HG03457 (cell line): ENCODE results near the gene ZFYVE9.
A peak's percentile ranks its signal among the peaks of the same experiment; 100 is the strongest.
"Not testable (repeated sequence)": the region's sequence is repeated elsewhere in the genome, so short reads cannot be mapped to it uniquely, and the experiment has no call there.

ENCODE experiments used
- ATAC-seq: cut with Tn5 transposase; IDR thresholded peaks from one replicate; pipeline ENCODE4 v1.9.1; 2021; ENCODE audit warnings: moderate number of reproducible peaks; ENCODE audit not compliant: unreplicated experiment

Gene ZFYVE9

GRCh38 chr1:52142220-52143183, 613 bp downstream of the ZFYVE9 start:
- peak; percentile 29 for ATAC-seq

GRCh38 chr1:52145137-52145536, 3.2 kb downstream of the ZFYVE9 start:
- ATAC-seq: no peak

- not testable (repeated sequence) for ATAC-seq
These were observed 8.6 kb downstream of the ZFYVE9 start for GRCh38 chr1:52150445-52150844.

- ATAC-seq: no peak
These were observed 9.1 kb downstream of the ZFYVE9 start for GRCh38 chr1:52150946-52151345.

GRCh38 chr1:52152572-52152971, 10.7 kb downstream of the ZFYVE9 start:
- no peak for ATAC-seq

- ATAC-seq: no peak
These were observed 11.1 kb downstream of the ZFYVE9 start for GRCh38 chr1:52153010-52153409.

GRCh38 chr1:52153898-52154297, 12.0 kb downstream of the ZFYVE9 start:
- no peak for ATAC-seq

GRCh38 chr1:52156460-52156859, 14.6 kb downstream of the ZFYVE9 start:
- ATAC-seq: no peak

GRCh38 chr1:52157582-52157981, 15.7 kb downstream of the ZFYVE9 start:
- no peak for ATAC-seq

- ATAC-seq: no peak
These were observed 16.3 kb downstream of the ZFYVE9 start for GRCh38 chr1:52158218-52158617.

- no peak for ATAC-seq
These were observed 17.3 kb downstream of the ZFYVE9 start for GRCh38 chr1:52159033-52159789.

- no peak for ATAC-seq
These were observed 21.1 kb downstream of the ZFYVE9 start for GRCh38 chr1:52162947-52163346.

- ATAC-seq: no peak
These were observed 22.7 kb downstream of the ZFYVE9 start for GRCh38 chr1:52164604-52165003.

GRCh38 chr1:52166996-52167753, 25.3 kb downstream of the ZFYVE9 start:
- ATAC-seq: no peak

GRCh38 chr1:52168373-52169080, 26.6 kb downstream of the ZFYVE9 start:
- no peak for ATAC-seq

- not testable (repeated sequence) for ATAC-seq
These were observed 29.3 kb downstream of the ZFYVE9 start for GRCh38 chr1:52171149-52171548.

GRCh38 chr1:52179073-52179472, 37.2 kb downstream of the ZFYVE9 start:
- ATAC-seq: no peak

- ATAC-seq: no peak
These were observed 38.3 kb downstream of the ZFYVE9 start for GRCh38 chr1:52180176-52180575.

GRCh38 chr1:52181759-52182158, 39.9 kb downstream of the ZFYVE9 start:
- ATAC-seq: not testable (repeated sequence)

- not testable (repeated sequence) for ATAC-seq
These were observed 40.4 kb downstream of the ZFYVE9 start for GRCh38 chr1:52182328-52182727.
